H9 (cell line): ENCODE results near the gene TENT5D. TPM values are rescaled to one million over a fixed set of nuclear protein-coding genes. Genes with fewer than 3 reads are reported as not detected.

Source experiments
- DNase-seq: peaks from one replicate; pipeline ENCODE4 v3.0.0-alpha.2; 2017
- H2AFZ ChIP-seq: one replicate; pipeline ENCODE4 v1.6.1; 2013; ENCODE audit warnings: mild to moderate bottlenecking, low read length, control low read depth, moderate library complexity
- H2AK5ac ChIP-seq: 2 replicates; pipeline ENCODE4 v1.6.1; 2013; ENCODE audit warnings: low read length, control low read depth, mixed read lengths; ENCODE audit not compliant: insufficient read length
- H2BK120ac ChIP-seq: one replicate; pipeline ENCODE4 v1.6.1; 2013; ENCODE audit warnings: low read depth, mild to moderate bottlenecking, low read length, control low read depth, inconsistent platforms; ENCODE audit not compliant: poor library complexity, severe bottlenecking
- H2BK12ac ChIP-seq: 2 replicates; pipeline ENCODE4 v1.6.1; 2013; ENCODE audit warnings: low read length, control low read depth, mixed read lengths, low read depth; ENCODE audit not compliant: insufficient read length
- H2BK15ac ChIP-seq: 2 replicates; pipeline ENCODE4 v1.6.1; 2013; ENCODE audit warnings: low read depth, low read length, control low read depth
- H2BK20ac ChIP-seq: one replicate; pipeline ENCODE4 v1.6.1; 2013; ENCODE audit warnings: low read depth, mild to moderate bottlenecking, low read length, control low read depth, inconsistent platforms; ENCODE audit not compliant: poor library complexity, severe bottlenecking
- H2BK5ac ChIP-seq: 2 replicates; pipeline ENCODE4 v1.6.1; 2013; ENCODE audit warnings: low read length, control low read depth, mixed read lengths; ENCODE audit not compliant: insufficient read length
- H3K14ac ChIP-seq: 2 replicates; pipeline ENCODE4 v1.6.1; 2013; ENCODE audit warnings: low read length, control low read depth; ENCODE audit not compliant: insufficient read depth
- H3K18ac ChIP-seq: 2 replicates; pipeline ENCODE4 v1.6.1; 2013; ENCODE audit warnings: low read depth, mild to moderate bottlenecking, mixed read lengths, low read length, control low read depth; ENCODE audit not compliant: insufficient read length
- H3K23ac ChIP-seq: 2 replicates; pipeline ENCODE4 v1.6.1; 2013; ENCODE audit warnings: low read length, control low read depth, mixed read lengths, low read depth; ENCODE audit not compliant: insufficient read length
- H3K23me2 ChIP-seq: 2 replicates; pipeline ENCODE4 v1.6.1; 2013; ENCODE audit warnings: low read depth, mild to moderate bottlenecking, mixed read lengths, low read length, control low read depth; ENCODE audit not compliant: insufficient read length, poor library complexity, severe bottlenecking
- H3K27ac ChIP-seq: 2 replicates; pipeline ENCODE4 v1.5.1; 2013; ENCODE audit warnings: low read length, control low read depth, mixed read lengths, low read depth; ENCODE audit not compliant: insufficient read length
- H3K27me3 ChIP-seq: 2 replicates; pipeline ENCODE4 v1.6.1; 2013; ENCODE audit warnings: low read length, control low read depth, inconsistent platforms; ENCODE audit not compliant: insufficient read depth
- H3K4ac ChIP-seq: 2 replicates; pipeline ENCODE4 v1.6.1; 2013; ENCODE audit warnings: low read depth, mild to moderate bottlenecking, control low read depth, inconsistent platforms, low read length, moderate library complexity
- H3K4me1 ChIP-seq: 2 replicates; pipeline ENCODE4 v1.6.1; 2013; ENCODE audit warnings: low read length, control low read depth, inconsistent platforms; ENCODE audit not compliant: insufficient read depth
- H3K4me2 ChIP-seq: 2 replicates; pipeline ENCODE4 v1.6.1; 2013; ENCODE audit warnings: low read length, control low read depth, mixed read lengths; ENCODE audit not compliant: insufficient read length, insufficient read depth
- H3K56ac ChIP-seq: 2 replicates; pipeline ENCODE4 v1.6.1; 2013; ENCODE audit warnings: low read depth, mild to moderate bottlenecking, mixed read lengths, low read length, control low read depth; ENCODE audit not compliant: insufficient read length
- H3K79me1 ChIP-seq: 2 replicates; pipeline ENCODE4 v1.6.1; 2013; ENCODE audit warnings: low read depth, mild to moderate bottlenecking, moderate library complexity, low read length, control low read depth, inconsistent platforms; ENCODE audit not compliant: insufficient read depth, poor library complexity, severe bottlenecking
- H3K79me2 ChIP-seq: 2 replicates; pipeline ENCODE4 v1.6.1; 2013; ENCODE audit warnings: low read length, control low read depth, inconsistent platforms; ENCODE audit not compliant: insufficient read depth
- H3K9ac ChIP-seq: 2 replicates; pipeline ENCODE4 v1.6.1; 2013; ENCODE audit warnings: low read length, control low read depth, mixed read lengths; ENCODE audit not compliant: insufficient read length; ENCODE audit errors: extremely low read depth
- H3K9me3 ChIP-seq: one replicate; pipeline ENCODE4 v1.6.1; 2013; ENCODE audit warnings: low read depth, low read length, inconsistent platforms; ENCODE audit not compliant: control insufficient read depth
- H3T11ph ChIP-seq: one replicate; pipeline ENCODE4 v1.6.1; 2013; ENCODE audit warnings: mild to moderate bottlenecking, low read length, control low read depth, inconsistent platforms
- H4K20me1 ChIP-seq: one replicate; pipeline ENCODE4 v1.6.1; 2013; ENCODE audit not compliant: control insufficient read depth, insufficient read length, insufficient read depth
- H4K5ac ChIP-seq: 2 replicates; pipeline ENCODE4 v1.6.1; 2013; ENCODE audit warnings: low read depth, mild to moderate bottlenecking, mixed read lengths, low read length, control low read depth; ENCODE audit not compliant: insufficient read length
- H4K8ac ChIP-seq: replicated peaks from 2 replicates; pipeline ENCODE4 v1.6.1; 2013; ENCODE audit warnings: low read length, control low read depth, mixed read lengths, low read depth; ENCODE audit not compliant: insufficient read length
- H4K91ac ChIP-seq: 2 replicates; pipeline ENCODE4 v1.6.1; 2013; ENCODE audit warnings: low read depth, mild to moderate bottlenecking, moderate library complexity, mixed read lengths, low read length, control low read depth; ENCODE audit not compliant: insufficient read length
- H3K27ac Mint-ChIP-seq, 3 experiments: 2 replicates in 2 of 3; 3 replicates in 1 of 3; pipeline ENCODE4 v1.8.0; 2020 to 2021; ENCODE audit warnings: mixed read lengths in 3 of 3, mild to moderate bottlenecking in 1 of 3, moderate library complexity in 1 of 3
- H3K27me3 Mint-ChIP-seq: 2 replicates; pipeline ENCODE4 v1.8.0; 2021; ENCODE audit warnings: low read depth, mild to moderate bottlenecking, moderate library complexity, mixed read lengths
- H3K36me3 Mint-ChIP-seq, 3 experiments: 2 replicates in 2 of 3; 3 replicates in 1 of 3; pipeline ENCODE4 v1.8.0; 2020 to 2021; ENCODE audit warnings: low read depth in 3 of 3, mixed read lengths in 3 of 3; ENCODE audit not compliant: insufficient read depth in 1 of 3
- H3K4me1 Mint-ChIP-seq, 2 experiments: 2 replicates each; pipeline ENCODE4 v1.8.0; 2020; ENCODE audit warnings: mixed read lengths in 2 of 2
- H3K4me3 Mint-ChIP-seq, 2 experiments: 2 replicates in 1 of 2; 3 replicates in 1 of 2; pipeline ENCODE4 v1.8.0; 2020 to 2021; ENCODE audit warnings: mild to moderate bottlenecking in 2 of 2, mixed read lengths in 2 of 2, moderate library complexity in 1 of 2
- H3K9me3 Mint-ChIP-seq, 2 experiments: 2 replicates in 1 of 2; 3 replicates in 1 of 2; pipeline ENCODE4 v1.8.0; 2020; ENCODE audit warnings: mild to moderate bottlenecking in 2 of 2, mixed read lengths in 2 of 2, moderate library complexity in 1 of 2
- CTCF ChIP-seq: fragments of 200-600 bp; sonication (generic); conservative IDR thresholded peaks from 3 replicates; pipeline ENCODE4 v1.8.0; 2021; ENCODE audit warnings: antibody characterized with exemption, mild to moderate bottlenecking
- WGBS: extraction: QIAGEN DNeasy Blood & Tissue Kit; methylation state at CpG from one replicate; pipeline ENCODE4 v1.1.7; 2013; ENCODE audit warnings: missing lambda C conversion rate, low lambda C conversion rate, mixed read lengths; ENCODE audit not compliant: insufficient read length; ENCODE audit errors: extremely low coverage; 5-methylcytosine and 5-hydroxymethylcytosine counted together
- total RNA-seq: library from RNA; stranded (reverse); gene quantifications from 2 replicates; pipeline ENCODE4 v1.2.1, GENCODE V29; 2021

The TENT5D gene
- total RNA-seq, 1 experiment from 2014 or later, result not detected

DNA sequence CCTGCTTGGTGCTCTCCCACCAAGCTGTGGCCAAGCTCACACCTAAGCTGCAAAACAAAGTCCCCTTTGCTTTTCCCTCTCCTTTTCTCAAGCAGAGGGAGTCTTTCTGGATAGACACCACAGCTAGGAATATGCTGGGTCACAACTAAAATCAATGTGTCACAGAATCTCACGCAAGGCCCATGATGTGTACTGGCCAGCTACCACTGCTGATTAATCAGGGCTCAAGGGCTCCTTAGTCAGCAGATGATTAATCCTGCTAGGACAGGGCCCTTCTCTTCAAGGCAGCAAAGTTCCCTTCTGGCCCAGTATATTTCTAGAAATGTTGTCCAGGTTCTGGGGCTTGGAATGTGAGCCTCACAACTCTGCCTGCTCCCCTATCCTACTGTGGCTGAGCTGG is 32.0 kb upstream of the TENT5D start:
- H3K23me2 ChIP-seq, result no peaks in the 10 kb centered on the region
- no peak overlapping the region for H2BK12ac ChIP-seq
- H4K91ac ChIP-seq, result no peak overlapping the region
- no peaks in the 10 kb centered on the region for H3K27me3 Mint-ChIP-seq
- H3K9me3 Mint-ChIP-seq, result peaks cover 68 to 72% of the 10 kb centered on the region in 2 experiments
- H4K8ac ChIP-seq, result no peak overlapping the region
- no peaks in the 10 kb centered on the region for H4K20me1 ChIP-seq
- no peaks in the 10 kb centered on the region for H3K4me1 ChIP-seq
- no peak overlapping the region for H3K56ac ChIP-seq
- no peak overlapping the region for H3K27ac ChIP-seq
- no peak overlapping the region for H2AK5ac ChIP-seq
- H2BK20ac ChIP-seq, result no peak overlapping the region
- H3T11ph ChIP-seq, result no peak overlapping the region
- H3K79me1 ChIP-seq, result no peaks in the 10 kb centered on the region
- H2BK5ac ChIP-seq, result no peak overlapping the region
- no peak overlapping the region for H3K4me2 ChIP-seq
- no peak for TF ChIP-seq CTCF
- H3K18ac ChIP-seq, result no peak overlapping the region
- H3K4me3 Mint-ChIP-seq, result no peak overlapping the region
- no peak overlapping the region for H3K4ac ChIP-seq
- H3K9me3 ChIP-seq, result peaks cover 18% of the 10 kb centered on the region
- no peak overlapping the region for H2BK15ac ChIP-seq
- H2AFZ ChIP-seq, result no peak overlapping the region
- no peak for DNase-seq
- no peak overlapping the region for H3K9ac ChIP-seq
- H4K5ac ChIP-seq, result no peak overlapping the region
- no peaks in the 10 kb centered on the region for H3K27me3 ChIP-seq
- no peaks in the 10 kb centered on the region for H3K4me1 Mint-ChIP-seq
- no peak overlapping the region for H3K23ac ChIP-seq
- no peaks in the 10 kb centered on the region for H3K79me2 ChIP-seq
- no peak overlapping the region for H2BK120ac ChIP-seq
- peaks cover 0 to 21% (median 1%) of the 10 kb centered on the region in 3 experiments; a peak in 4 of 7 replicates for H3K36me3 Mint-ChIP-seq
- H3K27ac Mint-ChIP-seq, result no peak overlapping the region
- no CpG with 5 or more reads among the region's 1 CpG for WGBS
- no peak overlapping the region for H3K14ac ChIP-seq
